Activated CD4-positive, alpha-beta memory T cell treated with anti-CD3 and anti-CD28 coated beads for 36 hours (primary cell): ENCODE results near the gene GPR83. TPM values are rescaled to one million over a fixed set of nuclear protein-coding genes. Genes with fewer than 3 reads are reported as not detected.
"Not testable (repeated sequence)": the region's sequence is repeated elsewhere in the genome, so short reads cannot be mapped to it uniquely, and the experiment has no call there.

Experiments used
- CTCF ChIA-PET: fragments of 350-600 bp; sonication (Branson Sonifier 250); formaldehyde crosslinking; loops from one replicate; lab custom pipeline; 2021; ENCODE audit warnings: antibody characterized with exemption, inconsistent platforms; lab: Charles Lee
- POLR2A ChIA-PET: fragments of 350-600 bp; sonication (Branson Sonifier 250); formaldehyde crosslinking; loops from one replicate; lab custom pipeline; 2021; ENCODE audit warnings: antibody characterized with exemption; lab: Charles Lee
- DNase-seq: peaks from one replicate; pipeline ENCODE4 v3.0.0-alpha.2; 2020
- H3K27ac Mint-ChIP-seq: one replicate; pipeline ENCODE4 v1.8.0; 2021; ENCODE audit warnings: mixed read lengths
- H3K27me3 Mint-ChIP-seq: one replicate; pipeline ENCODE4 v1.8.0; 2021; ENCODE audit warnings: mixed read lengths
- H3K36me3 Mint-ChIP-seq: one replicate; pipeline ENCODE4 v1.8.0; 2021; ENCODE audit warnings: mixed read lengths
- H3K4me1 Mint-ChIP-seq: one replicate; pipeline ENCODE4 v1.8.0; 2021; ENCODE audit warnings: low read depth, mixed read lengths
- H3K4me3 Mint-ChIP-seq: one replicate; pipeline ENCODE4 v1.8.0; 2021; ENCODE audit warnings: mild to moderate bottlenecking, mixed read lengths
- H3K9me3 Mint-ChIP-seq: one replicate; pipeline ENCODE4 v1.8.0; 2021; ENCODE audit warnings: mixed read lengths
- intact Hi-C: fragments of 100-400 bp; cut with micrococcal nuclease; formaldehyde crosslinking; loops from one replicate; pipeline ENCODE4 v1.15.1; 2023
- total RNA-seq, 2 experiments: library from RNA; stranded (reverse); gene quantifications; one replicate each; pipeline ENCODE4 v1.2.3, GENCODE V29; 2021

Gene GPR83
- total RNA-seq, 2 experiments from 2014 or later: not detected

- DNase-seq, intact Hi-C loops, H3K27ac Mint-ChIP-seq, H3K36me3 Mint-ChIP-seq, H3K4me1 Mint-ChIP-seq, POLR2A ChIA-PET, H3K27me3 Mint-ChIP-seq, H3K9me3 Mint-ChIP-seq, H3K4me3 Mint-ChIP-seq, CTCF ChIA-PET: not testable (repeated sequence)
Measured at GRCh38 chr11:94346311-94346710, 54.9 kb downstream of the GPR83 start.

- Mint-ChIP-seq H3K4me1 (no peaks in the 10 kb centered on the region), H3K9me3 (peaks cover 4% of the 10 kb centered on the region), H3K36me3 (no peaks in the 10 kb centered on the region), H3K4me3 (no peak overlapping the region), H3K27ac (no peak overlapping the region), H3K27me3 (no peaks in the 10 kb centered on the region)
- intact Hi-C loops: no loop called here
- no peak for DNase-seq
- ChIA-PET POLR2A (no interaction called here), CTCF (no interaction called here)
Measured at GRCh38 chr11:94343495-94343894, 57.7 kb downstream of the GPR83 start.

- POLR2A ChIA-PET: no interaction called here
- Mint-ChIP-seq H3K9me3 (peaks cover 4% of the 10 kb centered on the region), H3K4me3 (no peak overlapping the region), H3K36me3 (no peaks in the 10 kb centered on the region), H3K27me3 (peaks cover 2% of the 10 kb centered on the region), H3K27ac (no peak overlapping the region), H3K4me1 (no peaks in the 10 kb centered on the region)
- intact Hi-C loops: no loop called here
- CTCF ChIA-PET: no interaction called here
- no peak for DNase-seq
Measured at GRCh38 chr11:94342250-94342649, 59.0 kb downstream of the GPR83 start.

DNA sequence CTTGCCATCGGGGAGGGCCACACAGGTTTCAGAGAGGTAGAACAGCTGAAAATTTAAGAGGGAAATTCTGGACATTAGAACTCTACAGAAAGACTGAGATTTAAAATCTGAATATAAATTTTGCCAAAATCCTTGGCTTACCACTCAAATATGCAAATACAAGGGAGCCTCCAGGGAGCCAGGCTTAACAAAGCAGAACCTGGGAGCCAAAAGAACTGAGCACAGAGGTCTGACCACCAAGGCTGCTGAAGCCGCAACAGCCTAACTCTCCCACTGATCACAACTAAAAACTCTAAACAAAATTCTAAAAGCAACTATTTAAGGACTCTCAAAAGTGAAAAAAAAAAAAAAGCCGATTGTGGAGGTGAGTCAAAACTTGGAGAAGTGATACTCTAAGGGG is 62.6 kb downstream of the GPR83 start:
- DNase-seq: no peak
- Mint-ChIP-seq H3K27ac (no peak overlapping the region), H3K27me3 (peaks cover 8% of the 10 kb centered on the region), H3K9me3 (peaks cover 4% of the 10 kb centered on the region), H3K4me3 (no peak overlapping the region), H3K4me1 (no peaks in the 10 kb centered on the region), H3K36me3 (no peaks in the 10 kb centered on the region)
- ChIA-PET POLR2A (no interaction called here), CTCF (no interaction called here)
- intact Hi-C loops: no loop called here

DNA sequence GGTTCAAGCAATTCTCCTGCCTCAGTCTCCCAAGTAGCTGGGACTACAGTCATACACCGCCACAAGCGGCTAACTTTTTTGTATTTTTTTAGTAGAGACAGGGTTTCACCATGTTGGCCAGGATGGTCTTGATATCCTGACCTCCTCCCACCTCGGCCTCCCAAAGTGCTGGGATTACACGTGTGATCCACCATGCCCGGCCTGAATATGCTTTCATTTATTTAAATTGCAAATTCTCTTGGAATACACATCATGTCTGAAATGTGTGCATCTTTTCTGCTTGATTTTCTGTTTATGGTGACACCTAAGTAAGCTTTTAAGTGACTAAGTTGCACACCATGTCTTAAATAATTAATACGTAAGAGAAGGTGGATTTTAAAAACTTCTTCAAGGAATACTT is 65.2 kb downstream of the GPR83 start:
- intact Hi-C loops: no loop called here
- Mint-ChIP-seq H3K27ac (no peak overlapping the region), H3K36me3 (no peaks in the 10 kb centered on the region), H3K4me3 (no peak overlapping the region), H3K27me3 (peaks cover 8% of the 10 kb centered on the region), H3K9me3 (peaks cover 4% of the 10 kb centered on the region), H3K4me1 (no peaks in the 10 kb centered on the region)
- POLR2A ChIA-PET: no interaction called here
- CTCF ChIA-PET: no interaction called here
- no peak for DNase-seq

GRCh38 chr11:94332814-94333213 is 68.4 kb downstream of the GPR83 start:
- Mint-ChIP-seq H3K27ac (no peak overlapping the region), H3K4me3 (no peak overlapping the region), H3K27me3 (peaks cover 11% of the 10 kb centered on the region), H3K36me3 (no peaks in the 10 kb centered on the region), H3K9me3 (no peaks in the 10 kb centered on the region), H3K4me1 (no peaks in the 10 kb centered on the region)
- no peak for DNase-seq
- intact Hi-C loops: no loop called here
- ChIA-PET CTCF (interaction anchor here (1.1 kb wide), 1 partner anchor 162 kb away, joined by 3 read pairs; no protein-coding TSS in a partner anchor), POLR2A (interaction anchor here (0.8 kb wide), 1 partner anchor 111 kb away, joined by 3 read pairs; no protein-coding TSS in a partner anchor)

DNA sequence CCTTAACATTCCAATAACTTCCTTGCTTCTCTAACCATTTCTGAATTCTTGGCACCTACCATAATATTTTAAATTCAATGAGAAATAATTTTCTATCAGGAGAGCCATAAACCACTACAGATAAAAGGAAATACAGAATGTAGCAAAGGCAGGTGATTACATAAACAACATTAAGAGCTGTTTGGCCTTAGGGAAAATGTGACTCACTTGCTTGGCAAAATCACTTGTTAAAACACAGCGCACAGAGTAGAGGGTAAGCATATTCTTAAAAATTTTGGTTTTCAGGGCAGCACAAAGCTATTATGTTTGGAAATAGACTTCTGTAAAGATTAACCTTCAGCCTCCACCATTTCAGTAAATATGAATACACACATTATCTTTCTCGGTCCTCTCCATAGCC is 70.4 kb downstream of the GPR83 start:
- intact Hi-C loops: no loop called here
- DNase-seq: no peak
- no peaks in the 10 kb centered on the region for H3K36me3 Mint-ChIP-seq
- no peak overlapping the region for H3K27ac Mint-ChIP-seq
- ChIA-PET POLR2A (no interaction called here), CTCF (no interaction called here)
- H3K4me1 Mint-ChIP-seq: no peaks in the 10 kb centered on the region
- H3K9me3 Mint-ChIP-seq: peaks cover 3% of the 10 kb centered on the region
- H3K27me3 Mint-ChIP-seq: peaks cover 3% of the 10 kb centered on the region
- no peak overlapping the region for H3K4me3 Mint-ChIP-seq

DNA sequence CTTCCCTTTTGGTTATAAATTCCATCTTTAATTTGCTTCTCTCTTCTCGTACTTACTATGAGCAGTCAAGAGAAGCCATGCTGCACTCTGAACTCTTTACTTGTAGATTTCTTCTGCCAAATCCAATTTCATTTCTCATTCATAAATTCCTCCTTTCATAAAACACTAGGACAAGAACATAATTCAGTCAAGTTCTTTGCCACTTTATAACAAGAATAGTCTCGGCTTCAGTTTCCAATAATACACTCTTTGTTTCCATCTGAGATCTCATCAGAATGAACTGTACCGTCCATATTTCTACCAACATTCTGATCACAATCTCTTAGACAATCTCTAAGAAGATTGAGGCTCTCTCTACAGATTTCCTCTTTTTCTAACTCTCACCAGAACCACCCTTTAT is 71.7 kb downstream of the GPR83 start:
- no peaks in the 10 kb centered on the region for H3K4me1 Mint-ChIP-seq
- DNase-seq: no peak
- H3K27me3 Mint-ChIP-seq: peaks cover 3% of the 10 kb centered on the region
- ChIA-PET CTCF (no interaction called here), POLR2A (no interaction called here)
- H3K36me3 Mint-ChIP-seq: no peaks in the 10 kb centered on the region
- H3K9me3 Mint-ChIP-seq: peaks cover 3% of the 10 kb centered on the region
- H3K4me3 Mint-ChIP-seq: no peak overlapping the region
- H3K27ac Mint-ChIP-seq: no peak overlapping the region
- intact Hi-C loops: no loop called here

DNA sequence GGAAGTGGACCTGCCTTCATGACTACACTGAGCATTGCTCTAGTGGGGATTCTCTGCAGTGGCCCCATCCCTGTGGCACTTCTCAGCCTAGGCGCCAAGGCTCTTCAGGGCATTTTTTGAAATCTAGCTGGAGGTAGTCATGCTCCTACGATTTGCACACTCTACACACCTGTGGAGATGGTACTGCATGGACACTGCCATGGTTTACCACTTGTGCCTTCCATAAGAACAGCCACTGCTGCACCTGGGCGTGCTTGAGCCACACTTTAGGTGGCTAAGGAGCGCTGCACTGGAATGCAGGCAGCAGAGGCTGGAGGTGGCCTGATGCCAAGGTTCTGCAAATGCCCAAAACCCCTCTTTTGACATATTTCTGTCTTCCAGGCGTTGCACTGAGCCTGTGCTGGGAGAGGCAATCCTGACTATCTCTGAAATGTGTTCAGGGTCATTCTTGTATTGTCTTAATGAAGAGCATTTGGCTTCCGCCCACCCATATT is 72.6 kb downstream of the GPR83 start:
- Mint-ChIP-seq H3K9me3 (peaks cover 3% of the 10 kb centered on the region), H3K27ac (no peak overlapping the region), H3K36me3 (no peaks in the 10 kb centered on the region), H3K4me1 (no peaks in the 10 kb centered on the region), H3K4me3 (no peak overlapping the region), H3K27me3 (peaks cover 3% of the 10 kb centered on the region)
- ChIA-PET CTCF (no interaction called here), POLR2A (no interaction called here)
- intact Hi-C loops: no loop called here
- DNase-seq: no peak

Other genes starting within 250 kb of the GPR83 start
- gene IZUMO1R, start 96.8 kb downstream of the GPR83 start, total RNA-seq: not detected
- gene MRE11, start 92.4 kb upstream of the GPR83 start, total RNA-seq: 10 to 100 TPM; 43.4 to 47.6 TPM
- gene ANKRD49, start 92.6 kb upstream of the GPR83 start, total RNA-seq: 10 to 100 TPM; 18.6 to 19.2 TPM
- gene C11orf97, start 111.0 kb upstream of the GPR83 start, total RNA-seq: not detected
- 1 to 10 TPM; 3.6 to 3.9 TPM for gene FUT4, start 142.5 kb upstream of the GPR83 start, total RNA-seq
- gene PIWIL4, start 165.9 kb upstream of the GPR83 start, total RNA-seq: under 1 TPM; 0.29 to 0.90 TPM